Epithelial cell of proximal tubule (primary cell): ENCODE data around the gene ACVRL1. TPM values are rescaled to one million over a fixed set of nuclear protein-coding genes. Genes with fewer than 3 reads are reported as not detected.

Experiments
- DNase-seq: peaks from one replicate; pipeline ENCODE4 v3.0.0-alpha.2; 2011; ENCODE audit warnings: low read depth
- H3K4me3 ChIP-seq: 2 replicates; pipeline ENCODE4 v1.5.1; 2011; ENCODE audit warnings: low read depth, mild to moderate bottlenecking, low read length
- total RNA-seq: library from RNA; depleted of rRNA; stranded (reverse); fragments of >200 nt; gene quantifications from 2 replicates; pipeline ENCODE4 v1.2.3, GENCODE V29; 2015
- TF ChIP-seq, protein P1 (sequence below): conservative IDR thresholded peaks from 2 replicates; pipeline ENCODE4 v1.5.1; 2012; ENCODE audit warnings: low read depth, mild to moderate bottlenecking, low read length

Gene ACVRL1
- total RNA-seq, 1 donor from 2014 or later, result 3.6 TPM

DNA sequence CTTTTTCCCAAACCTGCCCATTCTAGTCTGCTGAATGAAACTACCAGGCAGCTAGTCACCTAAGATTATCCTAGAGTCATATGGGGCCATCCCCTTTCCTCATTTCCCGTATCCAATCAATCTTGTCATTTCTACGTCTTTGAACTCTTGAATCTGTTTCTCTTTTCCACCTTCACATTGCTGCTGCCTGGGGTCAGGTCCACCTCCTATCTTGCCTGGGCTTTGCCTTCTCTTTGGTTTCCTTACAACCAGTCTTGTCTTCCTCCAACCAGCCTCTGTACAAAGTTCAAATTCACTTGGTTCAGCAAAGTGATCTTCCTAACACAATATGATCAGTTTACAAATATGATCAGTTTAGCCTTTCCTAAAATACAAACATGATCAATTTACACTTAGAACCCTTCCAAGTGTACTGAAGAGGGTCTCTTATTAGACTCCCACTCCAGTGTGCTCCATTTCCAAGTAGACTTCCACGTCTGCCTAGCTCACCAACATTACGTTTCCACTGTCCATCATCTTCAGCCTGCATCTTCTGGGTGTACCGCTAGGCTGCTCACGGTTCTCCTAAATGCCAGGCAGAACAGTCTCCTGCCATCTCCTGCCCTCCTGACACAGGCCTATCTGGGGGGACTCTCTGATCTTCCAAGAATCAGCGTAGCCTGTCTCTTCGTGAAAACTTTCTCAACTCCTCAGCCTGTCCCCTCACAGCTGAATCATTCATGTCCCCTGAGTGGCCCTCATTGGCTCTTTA is 40.1 kb downstream of the ACVRL1 start:
- no peak overlapping the region for H3K4me3 ChIP-seq
- TF ChIP-seq, protein P1, sequence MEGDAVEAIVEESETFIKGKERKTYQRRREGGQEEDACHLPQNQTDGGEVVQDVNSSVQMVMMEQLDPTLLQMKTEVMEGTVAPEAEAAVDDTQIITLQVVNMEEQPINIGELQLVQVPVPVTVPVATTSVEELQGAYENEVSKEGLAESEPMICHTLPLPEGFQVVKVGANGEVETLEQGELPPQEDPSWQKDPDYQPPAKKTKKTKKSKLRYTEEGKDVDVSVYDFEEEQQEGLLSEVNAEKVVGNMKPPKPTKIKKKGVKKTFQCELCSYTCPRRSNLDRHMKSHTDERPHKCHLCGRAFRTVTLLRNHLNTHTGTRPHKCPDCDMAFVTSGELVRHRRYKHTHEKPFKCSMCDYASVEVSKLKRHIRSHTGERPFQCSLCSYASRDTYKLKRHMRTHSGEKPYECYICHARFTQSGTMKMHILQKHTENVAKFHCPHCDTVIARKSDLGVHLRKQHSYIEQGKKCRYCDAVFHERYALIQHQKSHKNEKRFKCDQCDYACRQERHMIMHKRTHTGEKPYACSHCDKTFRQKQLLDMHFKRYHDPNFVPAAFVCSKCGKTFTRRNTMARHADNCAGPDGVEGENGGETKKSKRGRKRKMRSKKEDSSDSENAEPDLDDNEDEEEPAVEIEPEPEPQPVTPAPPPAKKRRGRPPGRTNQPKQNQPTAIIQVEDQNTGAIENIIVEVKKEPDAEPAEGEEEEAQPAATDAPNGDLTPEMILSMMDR, result no peak
- no peak for DNase-seq

DNA sequence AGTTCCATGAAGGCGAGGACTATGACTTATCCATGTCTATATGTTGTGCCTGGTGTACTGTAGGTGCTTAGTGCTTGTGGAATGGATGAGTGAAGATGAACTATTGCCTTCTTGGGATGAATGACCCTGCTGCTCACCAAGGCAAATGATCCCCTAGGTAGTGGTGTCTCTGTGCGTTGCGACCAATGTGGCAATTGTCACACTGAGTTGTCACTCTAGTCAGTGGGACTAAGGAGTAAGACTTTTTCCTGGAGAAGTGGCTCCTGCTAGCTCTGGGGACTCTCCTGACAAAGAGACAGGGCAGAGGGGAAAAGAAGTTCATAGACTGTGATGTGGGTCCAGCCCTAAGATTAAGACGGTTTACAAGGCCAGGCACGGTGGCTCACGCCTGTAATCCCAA is 40.8 kb downstream of the ACVRL1 start:
- TF ChIP-seq, protein P1, result no peak
- no peak for DNase-seq
- H3K4me3 ChIP-seq, result no peak overlapping the region

DNA sequence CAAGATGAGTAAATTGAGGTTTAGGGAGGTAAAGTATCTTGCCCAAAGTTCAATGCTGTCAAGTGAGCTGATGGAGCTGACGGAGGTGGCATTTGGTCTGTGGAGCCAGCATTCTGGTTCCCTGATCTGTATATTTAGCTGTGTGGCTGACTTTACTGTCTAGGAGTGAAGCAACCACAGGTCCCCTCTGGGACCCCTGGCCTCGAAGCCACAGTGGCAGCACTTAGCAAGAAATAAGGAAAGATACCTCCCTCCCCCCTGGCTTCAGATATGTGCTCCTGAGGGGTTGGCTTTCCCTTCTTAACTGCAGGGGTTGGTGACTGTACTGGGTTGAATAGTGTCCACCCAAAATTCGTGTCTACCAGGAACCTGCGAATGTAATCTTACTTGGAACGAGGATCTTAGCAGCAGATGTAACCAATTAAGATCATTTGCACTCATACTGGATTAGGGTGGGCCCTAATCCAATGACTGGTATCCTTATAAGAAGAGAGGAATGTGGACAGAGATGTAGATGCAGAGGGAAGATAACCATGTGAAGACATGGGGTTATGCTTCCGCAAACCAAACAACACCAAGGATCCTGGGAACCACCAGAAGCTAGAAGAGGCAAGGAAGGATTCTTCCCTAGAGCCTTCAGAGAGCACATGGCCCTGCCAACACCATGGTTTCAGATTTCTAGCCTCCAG is 42.2 kb downstream of the ACVRL1 start:
- H3K4me3 ChIP-seq, result no peak overlapping the region
- no peak for DNase-seq
- TF ChIP-seq, protein P1, result no peak

DNA sequence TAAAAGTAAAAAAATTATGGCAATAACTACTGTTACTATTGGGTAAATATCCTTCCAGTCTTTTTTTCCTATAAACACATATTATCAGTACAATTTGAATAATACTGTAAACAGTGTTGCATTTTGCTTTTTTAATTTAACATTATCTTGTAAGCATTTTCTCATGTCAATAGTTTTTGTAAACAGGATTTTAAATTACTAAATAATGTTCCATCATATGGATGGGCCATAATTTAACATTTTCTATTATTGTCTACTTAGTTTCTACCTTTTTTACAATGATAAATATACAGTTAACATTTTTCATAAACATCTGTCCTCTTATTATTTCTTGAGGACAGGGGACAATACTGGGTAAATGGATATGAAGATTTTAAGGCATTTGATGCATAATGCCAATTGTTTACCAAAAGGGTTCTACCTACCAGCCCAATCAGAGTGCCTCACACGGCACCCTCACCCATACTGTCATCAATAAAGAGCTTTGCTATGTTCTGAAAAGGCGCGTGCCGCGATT is 43.4 kb downstream of the ACVRL1 start:
- TF ChIP-seq, protein P1, result no peak
- peak overlapping the region; percentile 65 for H3K4me3 ChIP-seq
- DNase-seq, result no peak

DNA sequence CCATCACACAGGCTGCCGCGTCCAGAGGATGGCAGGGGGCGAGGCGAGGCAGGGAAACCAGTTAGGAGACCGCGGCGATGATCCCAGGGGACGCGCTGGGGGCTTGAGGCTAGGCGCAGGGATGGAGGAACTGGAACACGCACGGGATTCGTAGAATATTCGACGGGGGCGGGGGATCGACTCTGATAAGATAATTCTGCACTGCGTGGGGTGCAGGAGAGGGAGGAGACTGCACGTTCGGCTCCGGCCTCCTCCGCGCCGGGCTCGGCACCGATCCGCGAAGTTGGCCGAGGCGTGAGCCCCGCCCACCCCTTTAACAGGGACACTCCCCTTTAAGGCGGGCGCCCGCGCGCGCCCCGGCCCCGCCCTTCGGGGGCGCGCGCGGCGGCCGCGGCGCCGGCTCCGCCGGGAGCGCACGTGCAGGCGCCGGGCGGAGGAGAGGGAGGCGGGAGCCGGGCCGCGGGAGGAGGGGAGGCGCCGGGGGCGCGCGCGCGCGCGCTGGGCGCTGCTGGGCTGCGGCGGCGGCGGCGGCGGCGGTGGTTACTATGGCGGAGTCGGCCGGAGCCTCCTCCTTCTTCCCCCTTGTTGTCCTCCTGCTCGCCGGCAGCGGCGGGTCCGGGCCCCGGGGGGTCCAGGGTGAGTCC is 44.0 kb downstream of the ACVRL1 start, which contains the start of gene ACVR1B:
TSS of gene ACVR1B (plus strand) at position 501 of the 644 bp plus-strand sequence. CDS start at position 546, 45 bp downstream.
- TF ChIP-seq, protein P1, result no peak
- peak within 1 kb of the TSS; percentile 96 for H3K4me3 ChIP-seq
- DNase-seq, result no peak

DNA sequence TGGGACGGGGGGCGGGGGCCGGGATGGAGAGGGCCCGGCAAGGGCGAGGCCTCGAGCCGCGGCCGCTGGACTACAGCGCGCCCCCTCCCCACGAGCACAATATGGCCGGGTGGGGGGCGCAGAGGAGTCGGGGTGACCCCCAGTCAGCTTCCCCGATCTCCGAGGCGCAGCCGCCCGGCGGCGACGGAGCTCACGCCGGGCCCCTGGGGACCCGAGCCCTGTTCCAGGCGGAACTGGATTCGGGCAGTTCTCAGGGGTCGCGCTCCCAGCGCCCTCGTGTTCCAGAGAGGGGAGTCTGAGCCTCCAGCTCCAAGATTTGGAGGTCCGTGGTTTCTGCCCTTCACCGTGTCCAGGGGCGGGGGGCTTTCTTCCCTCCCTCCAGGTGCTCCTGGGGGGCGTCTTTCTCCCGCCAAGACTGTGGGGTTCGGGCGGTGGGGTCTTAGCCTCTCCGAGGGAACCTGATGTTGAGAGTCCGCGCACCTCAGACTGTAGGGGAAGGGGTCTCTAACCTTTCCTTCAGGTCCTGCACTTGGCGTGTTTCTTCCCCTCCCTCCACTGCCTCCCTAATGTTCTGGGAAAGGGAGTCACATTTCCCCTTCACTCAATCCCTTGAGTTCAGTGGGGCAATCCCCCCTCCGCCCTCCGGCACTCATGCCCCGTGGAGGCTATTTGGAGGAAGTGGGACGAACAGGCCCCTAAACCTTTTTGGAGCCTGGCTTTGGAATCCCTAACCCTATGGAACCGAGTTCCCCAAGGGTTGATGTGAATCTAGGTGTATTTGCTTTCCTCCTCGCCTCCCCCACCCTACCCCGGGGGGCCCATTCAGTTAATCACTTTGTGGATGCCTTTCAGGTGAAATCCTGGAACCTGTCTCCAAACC is 44.8 kb downstream of the ACVRL1 start:
- DNase-seq, result no peak
- peak overlapping the region; percentile 96 for H3K4me3 ChIP-seq
- TF ChIP-seq, protein P1, result no peak
